ENCODE data around the gene DIO3. TPM values are rescaled to one million over a fixed set of nuclear protein-coding genes. Genes with fewer than 3 reads are reported as not detected.

DIO3 gene
- total and polyA plus RNA-seq, 2 of the 4 experiments (the other 2 are of a cell fraction), result not detected

GRCh38 chr14:101535232-101535631, 26.1 kb upstream of the DIO3 start:
- DNase-seq, result no peak
- H3K9me3 ChIP-seq (ENCODE audit: control insufficient read depth, insufficient read depth, low read length), result peaks cover 3% of the 10 kb centered on the region; the same call in 1 of the 2 replicates
- no peak overlapping the region for H4K91ac ChIP-seq (ENCODE audit: insufficient read depth, low read depth, low read length)
- no peak overlapping the region for H2AFZ ChIP-seq (replicated peaks; ENCODE audit: low read length, poor library complexity)
- no peak overlapping the region for H2BK5ac ChIP-seq (ENCODE audit: low read depth, low read length, poor library complexity, severe bottlenecking)
- no peak overlapping the region for H2AK5ac ChIP-seq (ENCODE audit: low read depth, low read length)
- H3K4ac ChIP-seq (ENCODE audit: low read depth, low read length), result no peak overlapping the region
- dilution Hi-C loops (cut with HindIII; ENCODE audit: low sequenced_read_pairs, unreplicated experiment), result no loop called here
- BruUV-seq (replicated peaks), result no TSS peak
- H3K9me1 ChIP-seq (ENCODE audit: insufficient read depth, low read length), result no peaks in the 10 kb centered on the region
- H4K8ac ChIP-seq (ENCODE audit: low read depth in 2 of 2, low read length in 2 of 2), result no peak overlapping the region
- no peak overlapping the region for H3K9ac ChIP-seq (ENCODE audit: low read depth, low read length)
- H2AK9ac ChIP-seq (replicated peaks; ENCODE audit: low read depth, low read length, poor library complexity), result no peak overlapping the region
- no peak for ATAC-seq (ENCODE audit: low read depth)
- H3K4me1 ChIP-seq (ENCODE audit: control insufficient read depth, insufficient read depth, low read length), result no peaks in the 10 kb centered on the region
- H3K14ac ChIP-seq (replicated peaks; ENCODE audit: low read depth, low read length), result no peak overlapping the region
- no peak overlapping the region for H4K5ac ChIP-seq (ENCODE audit: low read depth, low read length)
- no peak overlapping the region for H2BK15ac ChIP-seq (ENCODE audit: low read depth, low read length)
- in situ Hi-C loops (cut with MboI; ENCODE audit: low sequenced_read_pairs), result no loop called here
- no peak overlapping the region for H3K4me3 ChIP-seq (ENCODE audit: insufficient read depth, low read depth, low read length)
- H3K27me3 ChIP-seq (ENCODE audit: control insufficient read depth, insufficient read depth, low read length), result peaks cover 25% of the 10 kb centered on the region; the same call in 1 of the 2 replicates
- TF ChIP-seq MAFK (IDR thresholded peaks at IDR 0.05; ENCODE audit: low read depth, low read length) (no peak), NFE2L2 (IDR thresholded peaks at IDR 0.05; ENCODE audit: low read depth, low read length) (no peak), BHLHE40 (IDR thresholded peaks at IDR 0.05; ENCODE audit: low read depth, low read length) (no peak), RAD21 (IDR thresholded peaks at IDR 0.05; ENCODE audit: low read length) (no peak), RFX5 (IDR thresholded peaks at IDR 0.05; ENCODE audit: low read depth, low read length) (no peak), ELK1 (IDR thresholded peaks at IDR 0.05; ENCODE audit: borderline replicate concordance, low read depth, low read length) (no peak), RCOR1 (IDR thresholded peaks at IDR 0.05; ENCODE audit: insufficient replicate concordance, low read length) (no peak), MAZ (IDR thresholded peaks at IDR 0.05; ENCODE audit: borderline replicate concordance, low read depth, low read length) (no peak), MXI1 (IDR thresholded peaks at IDR 0.05; ENCODE audit: borderline replicate concordance, low read depth, low read length) (no peak), USF2 (IDR thresholded peaks at IDR 0.05; ENCODE audit: low read depth, low read length) (no peak), CEBPB (IDR thresholded peaks at IDR 0.05; ENCODE audit: low read depth, low read length) (no peak), CHD1 (IDR thresholded peaks at IDR 0.05; ENCODE audit: low read depth, low read length) (no peak), POLR2A (IDR thresholded peaks at IDR 0.05; ENCODE audit: low read depth, low read length) (no peak)
- TF ChIP-seq, protein P1, sequence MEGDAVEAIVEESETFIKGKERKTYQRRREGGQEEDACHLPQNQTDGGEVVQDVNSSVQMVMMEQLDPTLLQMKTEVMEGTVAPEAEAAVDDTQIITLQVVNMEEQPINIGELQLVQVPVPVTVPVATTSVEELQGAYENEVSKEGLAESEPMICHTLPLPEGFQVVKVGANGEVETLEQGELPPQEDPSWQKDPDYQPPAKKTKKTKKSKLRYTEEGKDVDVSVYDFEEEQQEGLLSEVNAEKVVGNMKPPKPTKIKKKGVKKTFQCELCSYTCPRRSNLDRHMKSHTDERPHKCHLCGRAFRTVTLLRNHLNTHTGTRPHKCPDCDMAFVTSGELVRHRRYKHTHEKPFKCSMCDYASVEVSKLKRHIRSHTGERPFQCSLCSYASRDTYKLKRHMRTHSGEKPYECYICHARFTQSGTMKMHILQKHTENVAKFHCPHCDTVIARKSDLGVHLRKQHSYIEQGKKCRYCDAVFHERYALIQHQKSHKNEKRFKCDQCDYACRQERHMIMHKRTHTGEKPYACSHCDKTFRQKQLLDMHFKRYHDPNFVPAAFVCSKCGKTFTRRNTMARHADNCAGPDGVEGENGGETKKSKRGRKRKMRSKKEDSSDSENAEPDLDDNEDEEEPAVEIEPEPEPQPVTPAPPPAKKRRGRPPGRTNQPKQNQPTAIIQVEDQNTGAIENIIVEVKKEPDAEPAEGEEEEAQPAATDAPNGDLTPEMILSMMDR (conservative IDR thresholded peaks at IDR 0.05; ENCODE audit: low read depth, low read length), result no peak
- ChIA-PET CTCF (no interaction called here), POLR2A (ENCODE audit: unreplicated experiment) (no interaction called here)
- H3K56ac ChIP-seq (ENCODE audit: extremely low read depth, insufficient read depth, low read length), result no peak overlapping the region
- H3K18ac ChIP-seq (ENCODE audit: low read depth, low read length), result no peak overlapping the region
- WGBS, 2 experiments (ENCODE audit: extremely low coverage in 2 of 2, insufficient read length in 1 of 2), result 60% methylated on average over 5 of the region's 9 CpGs; no CpG with 5 or more reads in 1 of the 2 experiments
- no peak overlapping the region for H3K27ac ChIP-seq (ENCODE audit: insufficient read depth, low read length)
- H3K79me1 ChIP-seq (ENCODE audit: low read depth in 1 of 2, low read length in 2 of 2), result no peaks in the 10 kb centered on the region
- no peak overlapping the region for H3K23ac ChIP-seq (ENCODE audit: low read depth, low read length)
- H2BK120ac ChIP-seq (ENCODE audit: low read depth, low read length), result no peak overlapping the region
- no peak overlapping the region for H3K4me2 ChIP-seq (ENCODE audit: low read depth, low read length)
- no peaks in the 10 kb centered on the region for H4K20me1 ChIP-seq (ENCODE audit: insufficient read depth, low read length)
- no peaks in the 10 kb centered on the region for H3K36me3 ChIP-seq (ENCODE audit: control insufficient read depth, insufficient read depth, low read length)
- intact Hi-C loops (cut with micrococcal nuclease), result no loop called here
- no peak overlapping the region for H2BK20ac ChIP-seq (ENCODE audit: low read depth, low read length)

Measured in IMR-90 (cell line).